GM10266 (cell line): ENCODE results near the gene GPS1.

Experiments
- DNase-seq: peaks from one replicate; pipeline ENCODE4 v3.0.0; 2012; ENCODE audit errors: extremely low spot score
- TF ChIP-seq, protein P1 (sequence below): IDR thresholded peaks from 2 replicates; pipeline ENCODE4 v1.5.1; 2012; ENCODE audit warnings: mild to moderate bottlenecking, low read depth; ENCODE audit not compliant: control insufficient read depth, insufficient read depth; ENCODE audit errors: missing control alignments

GPS1 gene

GRCh38 chr17:82083009-82083408 lies 31.3 kb downstream of the GPS1 start:
- TF ChIP-seq, protein P1, sequence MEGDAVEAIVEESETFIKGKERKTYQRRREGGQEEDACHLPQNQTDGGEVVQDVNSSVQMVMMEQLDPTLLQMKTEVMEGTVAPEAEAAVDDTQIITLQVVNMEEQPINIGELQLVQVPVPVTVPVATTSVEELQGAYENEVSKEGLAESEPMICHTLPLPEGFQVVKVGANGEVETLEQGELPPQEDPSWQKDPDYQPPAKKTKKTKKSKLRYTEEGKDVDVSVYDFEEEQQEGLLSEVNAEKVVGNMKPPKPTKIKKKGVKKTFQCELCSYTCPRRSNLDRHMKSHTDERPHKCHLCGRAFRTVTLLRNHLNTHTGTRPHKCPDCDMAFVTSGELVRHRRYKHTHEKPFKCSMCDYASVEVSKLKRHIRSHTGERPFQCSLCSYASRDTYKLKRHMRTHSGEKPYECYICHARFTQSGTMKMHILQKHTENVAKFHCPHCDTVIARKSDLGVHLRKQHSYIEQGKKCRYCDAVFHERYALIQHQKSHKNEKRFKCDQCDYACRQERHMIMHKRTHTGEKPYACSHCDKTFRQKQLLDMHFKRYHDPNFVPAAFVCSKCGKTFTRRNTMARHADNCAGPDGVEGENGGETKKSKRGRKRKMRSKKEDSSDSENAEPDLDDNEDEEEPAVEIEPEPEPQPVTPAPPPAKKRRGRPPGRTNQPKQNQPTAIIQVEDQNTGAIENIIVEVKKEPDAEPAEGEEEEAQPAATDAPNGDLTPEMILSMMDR, result no peak
- no peak for DNase-seq

GRCh38 chr17:82083533-82084359 lies 32.0 kb downstream of the GPS1 start:
- TF ChIP-seq, protein P1, result no peak
- DNase-seq, result no peak

DNA sequence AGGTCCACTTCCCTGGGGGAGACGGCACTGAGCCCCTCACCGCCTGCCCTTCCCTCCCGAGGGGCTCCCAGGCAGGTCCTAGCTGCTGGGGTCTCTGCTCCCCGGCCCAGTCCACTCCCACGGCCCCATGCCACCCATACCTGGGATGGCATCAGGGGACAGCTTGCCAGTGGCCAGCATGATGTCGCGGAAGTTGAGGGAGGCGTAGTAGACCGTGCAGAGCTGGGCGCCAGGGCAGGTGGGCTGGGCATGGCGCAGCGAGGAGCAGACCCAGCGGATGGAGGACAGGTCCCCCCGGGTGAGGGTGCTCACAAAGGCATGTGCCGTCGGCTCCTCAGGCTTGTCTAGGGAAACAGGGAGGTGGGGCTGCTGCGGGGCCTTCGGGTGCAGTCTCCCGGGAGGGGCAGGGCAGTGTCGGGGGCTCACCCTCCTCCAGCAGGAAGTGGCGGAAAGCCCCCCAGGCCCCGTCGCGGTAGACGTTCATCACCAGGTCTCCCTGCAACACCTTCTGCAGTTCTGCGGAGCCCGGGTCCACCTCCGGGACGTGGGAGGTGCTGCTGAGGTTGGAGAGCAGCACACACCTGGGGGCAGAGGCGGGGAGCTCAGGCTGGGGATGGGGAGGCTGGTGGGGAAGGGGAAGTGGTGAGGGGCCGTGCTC lies 32.8 kb downstream of the GPS1 start:
- TF ChIP-seq, protein P1, result no peak
- no peak for DNase-seq

DNA sequence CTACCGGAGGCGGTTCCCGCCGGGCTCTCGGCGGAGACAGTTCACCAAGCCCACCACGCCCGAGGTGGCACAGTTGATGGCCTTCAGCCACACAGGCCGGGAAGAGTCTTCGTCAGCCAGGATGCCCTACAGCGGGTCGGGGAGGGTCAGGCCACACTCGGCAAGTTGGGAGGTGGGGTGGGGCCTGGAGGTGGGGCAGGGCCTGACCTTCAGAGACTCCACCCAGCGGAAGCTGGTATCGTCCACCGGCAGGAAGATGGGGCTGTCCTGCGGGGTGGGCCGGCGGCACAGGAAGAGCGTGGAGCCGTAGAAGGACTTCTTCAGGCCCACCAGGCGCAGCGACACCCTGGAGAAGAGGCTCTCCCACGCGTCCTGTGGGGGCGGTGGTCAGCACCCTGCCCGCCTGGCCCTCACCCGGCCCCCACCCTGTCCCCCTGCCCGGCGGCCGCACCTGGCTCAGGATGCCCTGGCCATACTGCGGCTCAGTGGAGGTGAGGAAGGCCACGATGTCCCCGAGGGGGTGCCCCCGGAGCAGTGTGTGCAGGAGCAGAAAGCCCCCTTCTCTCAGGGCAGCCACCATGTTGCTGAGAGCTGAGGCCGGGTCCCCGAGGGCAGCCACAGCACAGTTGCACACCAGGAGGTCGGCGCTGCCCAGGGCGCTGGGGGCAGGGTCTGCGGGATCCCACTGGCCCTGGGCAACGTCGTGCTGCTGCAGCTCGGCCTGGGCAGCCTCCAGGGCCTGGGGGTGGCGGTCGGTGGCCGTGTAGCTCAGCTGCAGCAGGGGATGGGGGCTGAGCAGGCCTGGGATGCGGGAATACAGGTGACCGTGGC lies 33.5 kb downstream of the GPS1 start:
- TF ChIP-seq, protein P1, result no peak
- no peak for DNase-seq

GRCh38 chr17:82085931-82086764 lies 34.5 kb downstream of the GPS1 start:
- no peak for DNase-seq
- TF ChIP-seq, protein P1, result no peak

DNA sequence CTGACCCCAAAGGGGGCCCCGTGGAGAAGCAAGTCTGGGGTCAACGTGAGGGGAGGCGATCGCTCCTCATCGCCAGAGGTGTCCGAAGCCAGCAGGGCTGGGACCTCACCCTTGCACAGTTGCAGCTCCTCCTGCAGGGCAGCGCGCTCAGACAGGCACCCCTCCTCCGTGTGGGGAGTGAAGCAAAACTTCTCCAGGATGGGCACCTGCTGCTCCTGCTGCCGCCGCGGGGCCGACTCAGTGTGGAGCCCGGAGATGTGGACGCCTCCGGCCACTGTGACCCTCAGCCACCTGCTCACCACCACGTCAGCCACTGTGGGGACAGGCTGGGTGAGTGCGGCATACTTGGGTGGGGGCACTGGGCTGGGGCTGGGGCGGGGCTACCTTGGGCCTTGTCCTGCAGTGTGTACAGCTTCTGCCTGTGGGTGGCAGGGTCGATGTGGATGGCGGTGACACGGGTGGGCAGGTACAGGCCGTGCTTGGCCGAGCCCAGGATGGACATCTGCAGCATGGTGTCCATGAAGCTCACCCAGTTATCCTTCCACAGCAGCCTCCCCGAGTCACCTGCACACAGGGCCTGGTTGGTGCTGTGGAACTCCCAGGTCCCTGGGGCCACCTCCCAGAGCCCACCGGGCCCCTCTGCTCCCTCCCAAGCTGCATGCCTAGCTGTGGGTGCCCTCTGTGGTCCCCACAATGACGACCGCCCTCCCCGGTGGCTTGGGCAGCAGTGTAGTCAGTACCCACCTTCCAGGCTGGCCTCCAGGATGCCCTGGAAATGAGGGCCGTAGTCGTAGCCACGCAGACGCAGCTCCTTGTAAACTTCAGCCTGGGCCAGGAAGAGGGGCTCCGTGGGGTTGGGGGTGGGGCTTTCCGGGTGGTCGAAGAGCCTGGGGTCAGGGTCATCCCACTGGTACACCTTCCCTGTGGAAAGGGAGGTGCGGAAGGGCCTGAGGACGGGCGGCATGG lies 35.5 kb downstream of the GPS1 start:
- TF ChIP-seq, protein P1, result no peak
- no peak for DNase-seq
